Smooth muscle cell (in vitro differentiated cells): Measurements from ENCODE around the gene OXGR1. TPM values are rescaled to one million over a fixed set of nuclear protein-coding genes. Genes with fewer than 3 reads are reported as not detected.
A peak's percentile ranks its signal among the peaks of the same experiment; 100 is the strongest.
"Not testable (repeated sequence)": the region's sequence is repeated elsewhere in the genome, so short reads cannot be mapped to it uniquely, and the experiment has no call there.

Experiments used
- DNase-seq: peaks from one replicate; lab custom pipeline; 2025; ENCODE audit not compliant: unreplicated experiment; lab: John Stamatoyannopoulos, UW
- H2AFZ ChIP-seq: fragments of 200-600 bp; sonication (generic); 2 replicates; pipeline ENCODE4 v1.6.0; 2016; ENCODE audit warnings: antibody characterized with exemption, low read depth, mild to moderate bottlenecking
- H3F3A ChIP-seq: fragments of 200-600 bp; sonication (generic); 2 replicates; pipeline ENCODE4 v1.6.0; 2017; ENCODE audit warnings: antibody characterized with exemption, low read depth
- H3K27ac ChIP-seq: fragments of 200-600 bp; sonication (generic); 2 replicates; pipeline ENCODE4 v1.5.1; 2016; ENCODE audit warnings: low read depth, mild to moderate bottlenecking
- H3K27me3 ChIP-seq: fragments of 200-600 bp; sonication (generic); 2 replicates; pipeline ENCODE4 v1.6.1; 2016; ENCODE audit warnings: low read depth, mild to moderate bottlenecking
- H3K36me3 ChIP-seq: fragments of 200-600 bp; sonication (generic); 2 replicates; pipeline ENCODE4 v1.5.1; 2016; ENCODE audit warnings: low read depth
- H3K4me1 ChIP-seq: fragments of 200-600 bp; sonication (generic); 2 replicates; pipeline ENCODE4 v1.5.1; 2016; ENCODE audit warnings: low read depth
- H3K4me2 ChIP-seq: fragments of 200-600 bp; sonication (generic); 2 replicates; pipeline ENCODE4 v1.6.0; 2016; ENCODE audit warnings: mild to moderate bottlenecking
- H3K4me3 ChIP-seq: fragments of 200-600 bp; sonication (generic); 2 replicates; pipeline ENCODE4 v1.5.1; 2016; ENCODE audit warnings: mild to moderate bottlenecking
- H3K79me2 ChIP-seq: fragments of 200-600 bp; sonication (generic); 2 replicates; pipeline ENCODE4 v1.6.0; 2016; ENCODE audit warnings: low read depth, mild to moderate bottlenecking
- H3K9ac ChIP-seq: fragments of 200-600 bp; sonication (generic); 2 replicates; pipeline ENCODE4 v1.6.0; 2016; ENCODE audit warnings: low read depth
- H3K9me3 ChIP-seq: fragments of 200-600 bp; sonication (generic); replicated peaks from 2 replicates; pipeline ENCODE4 v1.5.1; 2016; ENCODE audit warnings: low read depth
- H4K20me1 ChIP-seq: fragments of 200-600 bp; sonication (generic); 2 replicates; pipeline ENCODE4 v1.6.0; 2016; ENCODE audit warnings: low read depth
- CTCF ChIP-seq: fragments of 200-600 bp; sonication (generic); IDR thresholded peaks from 2 replicates; pipeline ENCODE4 v1.5.1; 2017; ENCODE audit warnings: borderline replicate concordance, mild to moderate bottlenecking, antibody characterized with exemption; ENCODE audit not compliant: insufficient read depth, poor library complexity, severe bottlenecking
- WGBS: methylation state at CpG from one replicate; pipeline ENCODE4 v1.1.7; 2016; ENCODE audit warnings: low lambda C conversion rate; 5-methylcytosine and 5-hydroxymethylcytosine counted together
- polyA plus RNA-seq: library from polyadenylated mRNA; unstranded; fragments of >200 nt; fragmentation: Nextera tagmentation; extraction: Ambion mirVana; gene quantifications from 2 replicates; pipeline ENCODE4 v1.2.1, GENCODE V29; 2016
- total RNA-seq: library from RNA; depleted of rRNA; stranded (reverse); fragments of >200 nt; gene quantifications from 2 replicates; pipeline ENCODE4 v1.2.3, GENCODE V29; 2014

Gene OXGR1
- total and polyA plus RNA-seq, 2 experiments from 2014 or later, result 1.4 TPM; not detected in 1

DNA sequence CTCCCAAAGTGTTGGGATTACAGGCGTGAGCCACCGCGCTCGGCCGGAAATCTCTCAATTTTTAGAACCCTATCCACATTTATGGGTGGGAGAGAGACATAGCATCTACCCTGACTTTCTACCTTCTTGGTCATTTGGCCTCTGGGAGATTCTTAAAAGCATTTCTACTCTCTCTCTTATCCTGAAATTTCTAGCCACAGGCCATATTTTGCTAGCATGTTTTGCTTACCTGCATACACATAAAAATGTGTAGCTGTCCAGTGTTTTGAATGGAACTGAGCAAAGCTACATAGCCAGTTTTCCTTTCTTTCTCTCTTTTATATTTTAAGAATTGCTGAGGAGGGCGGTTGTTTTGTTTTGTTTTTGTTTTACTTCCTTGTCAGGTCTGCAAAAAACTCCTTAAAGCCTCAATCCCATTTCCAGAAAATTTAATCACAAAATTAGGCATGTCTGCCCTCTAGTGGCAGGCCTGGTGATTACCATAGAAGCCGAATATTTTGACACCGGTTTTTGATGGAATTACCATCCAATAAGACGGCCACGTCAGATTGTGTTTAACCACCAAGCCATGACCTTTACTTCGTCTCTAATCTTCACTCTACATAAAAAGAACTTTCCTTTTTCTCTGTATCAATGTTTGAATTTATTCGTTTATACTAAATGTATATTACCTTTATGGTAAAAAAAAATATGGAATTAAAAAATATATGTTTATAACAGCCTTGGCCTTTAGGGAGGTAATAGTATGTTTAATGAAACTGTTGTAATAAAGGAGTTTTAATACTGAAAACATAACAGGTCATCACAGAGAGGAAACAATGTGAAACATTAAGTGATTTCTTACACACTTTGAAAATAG, 34.4 kb upstream of the OXGR1 start:
- Histone ChIP-seq H3K9me3 (no peaks in the 10 kb centered on the region), H3K4me3 (no peak overlapping the region), H3K4me1 (no peaks in the 10 kb centered on the region), H2AFZ (peak overlapping the region; percentile 88), H3K79me2 (no peaks in the 10 kb centered on the region), H3K36me3 (no peaks in the 10 kb centered on the region), H3K4me2 (no peak overlapping the region), H4K20me1 (no peaks in the 10 kb centered on the region), H3K27me3 (no peaks in the 10 kb centered on the region), H3F3A (no peaks in the 10 kb centered on the region), H3K27ac (no peak overlapping the region), H3K9ac (no peak overlapping the region)
- DNase-seq, result peak; percentile 2
- WGBS, result 46% methylated on average over 12 of the region's 12 CpGs
- TF ChIP-seq CTCF, result peak; percentile 94

DNA sequence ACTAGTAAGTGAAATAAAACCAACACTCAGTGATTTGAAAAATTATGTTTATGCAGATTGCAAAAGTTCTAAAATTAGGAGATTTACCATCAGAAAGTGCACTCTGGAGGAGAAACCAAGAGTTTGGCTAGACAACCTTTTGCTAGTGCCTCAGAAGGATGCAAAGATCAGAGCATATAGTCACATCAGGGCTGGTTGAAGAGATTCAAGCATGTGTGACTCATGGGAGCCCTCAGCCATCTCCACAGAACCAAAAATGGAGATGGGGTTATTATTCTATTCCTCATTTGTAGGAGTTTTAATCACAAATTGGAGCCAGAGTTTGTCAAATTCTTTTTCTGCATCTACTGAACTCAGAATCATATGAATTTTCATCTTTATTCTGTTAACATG, 32.9 kb upstream of the OXGR1 start:
- DNase-seq, result no peak
- TF ChIP-seq CTCF, result no peak
- peak overlapping the region; percentile 68 for H2AFZ ChIP-seq

GRCh38 chr13:97026531-97027161, 32.4 kb upstream of the OXGR1 start:
- Histone ChIP-seq H3K36me3 (no peaks in the 10 kb centered on the region), H3K4me2 (no peak overlapping the region), H2AFZ (peak overlapping the region; percentile 68), H3F3A (no peaks in the 10 kb centered on the region), H4K20me1 (no peaks in the 10 kb centered on the region), H3K4me3 (no peak overlapping the region), H3K9me3 (no peaks in the 10 kb centered on the region), H3K79me2 (no peaks in the 10 kb centered on the region), H3K4me1 (no peaks in the 10 kb centered on the region), H3K27ac (no peak overlapping the region), H3K9ac (no peak overlapping the region), H3K27me3 (no peaks in the 10 kb centered on the region)
- DNase-seq, result no peak
- WGBS, result 62% methylated on average over 5 of the region's 5 CpGs
- TF ChIP-seq CTCF, result no peak

More for the DNA sequence above, 32.9 kb upstream of the OXGR1 start:
- no peak overlapping the region for H3K9ac ChIP-seq
- no peaks in the 10 kb centered on the region for H4K20me1 ChIP-seq
- H3K36me3 ChIP-seq, result no peaks in the 10 kb centered on the region
- H3K27ac ChIP-seq, result no peak overlapping the region
- H3K27me3 ChIP-seq, result no peaks in the 10 kb centered on the region
- H3F3A ChIP-seq, result no peaks in the 10 kb centered on the region
- H3K4me2 ChIP-seq, result no peak overlapping the region
- no peaks in the 10 kb centered on the region for H3K4me1 ChIP-seq
- H3K79me2 ChIP-seq, result no peaks in the 10 kb centered on the region
- H3K4me3 ChIP-seq, result no peak overlapping the region
- no peaks in the 10 kb centered on the region for H3K9me3 ChIP-seq

- H3K27ac ChIP-seq, H2AFZ ChIP-seq, H3F3A ChIP-seq, H3K9me3 ChIP-seq, H3K4me2 ChIP-seq, H3K9ac ChIP-seq, H3K4me3 ChIP-seq, H3K79me2 ChIP-seq, H4K20me1 ChIP-seq, H3K36me3 ChIP-seq, H3K4me1 ChIP-seq, DNase-seq, H3K27me3 ChIP-seq: not testable (repeated sequence)
- 92% methylated on average over 1 of the region's 1 CpG for WGBS
Observed at GRCh38 chr13:97023812-97024211, 29.5 kb upstream of the OXGR1 start.
